Measurements from ENCODE around the gene SMIM45.
A peak's percentile ranks its signal among the peaks of the same experiment; 100 is the strongest.

The SMIM45 gene

GRCh38 chr22:41915035-41915785 is 36.7 kb upstream of the SMIM45 start, which contains the start of gene SHISA8:
Gene SHISA8, minus strand, starts transcription at chr22:41915074. Its CDS starts 407 bp downstream, at chr22:41914667.
- no peak within 1 kb of the TSS for H3K27ac Mint-ChIP-seq
- DNase-seq (ENCODE audit: extremely low spot score, unreplicated experiment): no peak
- H3K4me3 Mint-ChIP-seq: peak within 1 kb of the TSS; percentile 69
- H3K4me1 Mint-ChIP-seq (ENCODE audit: unreplicated experiment): peaks cover 4% of the 10 kb centered on the region
- no peak for TF ChIP-seq CTCF (conservative IDR thresholded peaks at IDR 0.05)
- H3K36me3 Mint-ChIP-seq: no peaks in the 10 kb centered on the region
- no peaks in the 10 kb centered on the region for H3K9me3 Mint-ChIP-seq
- peaks cover 65% of the 10 kb centered on the region for H3K27me3 Mint-ChIP-seq

- Mint-ChIP-seq H3K27ac (no peak overlapping the region), H3K9me3 (no peaks in the 10 kb centered on the region), H3K4me1 (ENCODE audit: unreplicated experiment) (peaks cover 4% of the 10 kb centered on the region), H3K27me3 (peaks cover 67% of the 10 kb centered on the region), H3K36me3 (no peaks in the 10 kb centered on the region), H3K4me3 (peak overlapping the region; percentile 69)
- no peak for TF ChIP-seq CTCF (conservative IDR thresholded peaks at IDR 0.05)
- no peak for DNase-seq (ENCODE audit: extremely low spot score, unreplicated experiment)
Measured at GRCh38 chr22:41915786-41916493, 36.0 kb upstream of the SMIM45 start.

DNA sequence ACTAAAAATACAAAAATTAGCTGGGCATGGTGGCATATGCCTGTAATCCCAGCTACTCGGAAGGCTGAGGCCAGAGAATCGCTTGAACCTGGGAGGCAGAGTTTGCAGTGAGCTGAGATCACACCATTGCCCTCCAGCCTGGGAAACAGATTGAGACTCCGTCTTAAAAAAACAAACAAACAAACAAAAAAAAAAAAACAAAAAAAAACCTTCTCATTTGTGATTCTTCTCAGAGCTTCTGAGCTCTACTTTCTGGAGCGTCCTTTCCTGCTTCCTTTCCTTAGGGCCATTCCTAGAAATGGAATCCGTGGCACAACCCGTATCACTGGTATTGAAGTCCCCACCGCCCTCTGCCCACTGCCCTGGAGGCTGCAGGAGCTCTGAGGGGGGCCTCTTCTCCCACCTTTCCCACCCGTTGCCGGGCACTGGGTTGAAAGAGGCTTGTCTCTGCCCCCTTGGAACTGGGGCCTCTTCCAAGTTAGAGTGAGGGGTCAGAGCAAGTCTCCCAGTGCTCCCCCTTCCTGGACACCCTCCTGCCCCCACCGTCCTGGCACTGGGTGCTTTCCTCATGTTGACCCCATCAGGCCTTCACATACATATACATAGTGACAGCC is 35.1 kb upstream of the SMIM45 start:
- peaks cover 59% of the 10 kb centered on the region for H3K27me3 Mint-ChIP-seq

DNA sequence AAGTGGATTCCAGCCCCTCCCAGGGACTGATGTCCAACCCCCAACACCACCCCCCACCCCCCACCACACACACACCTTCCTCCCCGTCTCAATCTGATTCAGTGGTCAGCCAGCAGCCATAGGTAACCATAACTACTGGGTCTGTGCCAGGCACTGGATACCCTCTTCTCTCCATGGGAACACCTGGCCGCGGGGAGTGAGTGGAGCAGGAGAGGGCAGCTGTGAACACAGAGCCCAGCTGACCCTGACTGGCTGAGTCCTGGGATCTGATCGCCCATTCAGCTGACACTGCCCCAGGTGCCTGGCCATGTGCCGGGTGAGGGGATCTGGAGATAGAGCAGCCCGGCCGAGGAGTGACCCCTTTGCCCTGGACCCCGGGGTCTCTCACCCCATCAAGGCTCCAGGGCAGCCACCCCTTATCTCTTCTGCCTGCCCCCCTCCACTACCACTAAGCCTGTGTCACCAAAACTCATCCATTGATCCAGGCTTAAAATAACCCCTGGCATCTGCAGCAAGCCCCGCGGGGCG is 34.5 kb upstream of the SMIM45 start:
- Mint-ChIP-seq H3K4me1 (ENCODE audit: unreplicated experiment) (peaks cover 4% of the 10 kb centered on the region), H3K36me3 (no peaks in the 10 kb centered on the region), H3K27ac (no peak overlapping the region), H3K4me3 (peak overlapping the region; percentile 39), H3K27me3 (peaks cover 54% of the 10 kb centered on the region), H3K9me3 (no peaks in the 10 kb centered on the region)
- DNase-seq (ENCODE audit: extremely low spot score, unreplicated experiment): no peak
- TF ChIP-seq CTCF (conservative IDR thresholded peaks at IDR 0.05): no peak

More for the DNA sequence above, 35.1 kb upstream of the SMIM45 start:
- H3K4me1 Mint-ChIP-seq (ENCODE audit: unreplicated experiment): peaks cover 4% of the 10 kb centered on the region
- H3K9me3 Mint-ChIP-seq: no peaks in the 10 kb centered on the region
- DNase-seq (ENCODE audit: extremely low spot score, unreplicated experiment): no peak
- no peaks in the 10 kb centered on the region for H3K36me3 Mint-ChIP-seq
- no peak overlapping the region for H3K27ac Mint-ChIP-seq
- peak overlapping the region; percentile 69 for H3K4me3 Mint-ChIP-seq
- no peak for TF ChIP-seq CTCF (conservative IDR thresholded peaks at IDR 0.05)

GRCh38 chr22:41917903-41918791 is 33.8 kb upstream of the SMIM45 start:
- H3K27me3 Mint-ChIP-seq: peaks cover 50% of the 10 kb centered on the region
- H3K9me3 Mint-ChIP-seq: no peaks in the 10 kb centered on the region
- H3K4me3 Mint-ChIP-seq: peak overlapping the region; percentile 77
- H3K27ac Mint-ChIP-seq: no peak overlapping the region
- no peak for DNase-seq (ENCODE audit: extremely low spot score, unreplicated experiment)
- H3K4me1 Mint-ChIP-seq (ENCODE audit: unreplicated experiment): peaks cover 4% of the 10 kb centered on the region
- TF ChIP-seq CTCF (conservative IDR thresholded peaks at IDR 0.05): no peak
- no peaks in the 10 kb centered on the region for H3K36me3 Mint-ChIP-seq

Measured in type B pancreatic cell (in vitro differentiated cells).